ENCODE results near the gene CPNE4. TPM values are rescaled to one million over a fixed set of nuclear protein-coding genes. Genes with fewer than 3 reads are reported as not detected.

Gene CPNE4
- total RNA-seq, 1 experiment from 2014 or later, result not detected

- ChIA-PET POLR2A (ENCODE audit: unreplicated experiment) (no interaction called here), CTCF (no interaction called here)
- Histone ChIP-seq H3K4me2 (ENCODE audit: low read length) (no peak overlapping the region), H3K9ac (ENCODE audit: low read length) (no peak overlapping the region), H3K9me2 (replicated peaks; ENCODE audit: low read length) (no peaks in the 10 kb centered on the region), H3K9me3 (ENCODE audit: low read length) (no peaks in the 10 kb centered on the region), H2AFZ (ENCODE audit: low read length) (no peak overlapping the region), H4K20me1 (ENCODE audit: low read length) (no peaks in the 10 kb centered on the region), H3F3A (ENCODE audit: low read length, unreplicated experiment) (no peaks in the 10 kb centered on the region), H3K4me3 (ENCODE audit: low read length) (no peak overlapping the region), H3K27ac (ENCODE audit: low read length) (no peak overlapping the region), H3K36me3 (ENCODE audit: low read depth, low read length) (no peaks in the 10 kb centered on the region), H3K4me1 (ENCODE audit: insufficient read depth, low read length) (peaks cover 24% of the 10 kb centered on the region), H3K27me3 (ENCODE audit: low read length) (no peaks in the 10 kb centered on the region), H3K79me2 (ENCODE audit: low read length) (no peaks in the 10 kb centered on the region)
- BruUV-seq (replicated peaks), result no TSS peak
- intact Hi-C loops (cut with micrococcal nuclease), result no loop called here
- peak; percentile 25 for DNase-seq
- TF ChIP-seq EZH2 (IDR thresholded peaks at IDR 0.05; ENCODE audit: low read length, unreplicated experiment) (no peak), CTCF (conservative IDR thresholded peaks at IDR 0.05; ENCODE audit: low read depth, low read length) (no peak), EZH2phosphoT487 (IDR thresholded peaks at IDR 0.05; ENCODE audit: borderline replicate concordance, low read length) (no peak)
- ATAC-seq, result no peak
Measured at GRCh38 chr3:131711114-131711768, 323.6 kb downstream of the CPNE4 start.

GRCh38 chr3:131708241-131708640, 326.6 kb downstream of the CPNE4 start:
- ATAC-seq (0 out of 2 replicates have a peak, but pooled peaks have one; percentile 24), DNase-seq (peak; percentile 16)
- ChIA-PET CTCF (no interaction called here), POLR2A (ENCODE audit: unreplicated experiment) (no interaction called here)
- intact Hi-C loops (cut with micrococcal nuclease), result no loop called here
- H3K9me3 ChIP-seq (ENCODE audit: low read length), result no peaks in the 10 kb centered on the region
- H3K4me3 ChIP-seq (ENCODE audit: low read length), result no peak overlapping the region
- no peaks in the 10 kb centered on the region for H3K9me2 ChIP-seq (replicated peaks; ENCODE audit: low read length)
- TF ChIP-seq EZH2 (IDR thresholded peaks at IDR 0.05; ENCODE audit: low read length, unreplicated experiment), result no peak
- TF ChIP-seq CTCF (conservative IDR thresholded peaks at IDR 0.05; ENCODE audit: low read depth, low read length), result no peak
- no peak for TF ChIP-seq EZH2phosphoT487 (IDR thresholded peaks at IDR 0.05; ENCODE audit: borderline replicate concordance, low read length)
- H3K9ac ChIP-seq (ENCODE audit: low read length), result no peak overlapping the region
- no peak overlapping the region for H3K4me2 ChIP-seq (ENCODE audit: low read length)
- BruUV-seq (replicated peaks), result no TSS peak
- no peaks in the 10 kb centered on the region for H3K36me3 ChIP-seq (ENCODE audit: low read depth, low read length)
- no peak overlapping the region for H3K27ac ChIP-seq (ENCODE audit: low read length)
- H4K20me1 ChIP-seq (ENCODE audit: low read length), result no peaks in the 10 kb centered on the region
- peaks cover 25% of the 10 kb centered on the region for H3K4me1 ChIP-seq (ENCODE audit: insufficient read depth, low read length)
- H2AFZ ChIP-seq (ENCODE audit: low read length), result no peak overlapping the region
- no peaks in the 10 kb centered on the region for H3F3A ChIP-seq (ENCODE audit: low read length, unreplicated experiment)
- no peaks in the 10 kb centered on the region for H3K27me3 ChIP-seq (ENCODE audit: low read length)
- no peaks in the 10 kb centered on the region for H3K79me2 ChIP-seq (ENCODE audit: low read length)

GRCh38 chr3:131705558-131706051, 329.2 kb downstream of the CPNE4 start:
- H3K9me2 ChIP-seq (replicated peaks; ENCODE audit: low read length), result no peaks in the 10 kb centered on the region
- no TSS peak for BruUV-seq (replicated peaks)
- no peaks in the 10 kb centered on the region for H3K79me2 ChIP-seq (ENCODE audit: low read length)
- H3K4me2 ChIP-seq (ENCODE audit: low read length), result peak overlapping the region; percentile 30; the same call in 1 of the 2 replicates
- H3K27ac ChIP-seq (ENCODE audit: low read length), result no peak overlapping the region
- DNase-seq (peak; percentile 20), ATAC-seq (no peak)
- H3F3A ChIP-seq (ENCODE audit: low read length, unreplicated experiment), result no peaks in the 10 kb centered on the region
- no peaks in the 10 kb centered on the region for H3K9me3 ChIP-seq (ENCODE audit: low read length)
- intact Hi-C loops (cut with micrococcal nuclease), result no loop called here
- H3K27me3 ChIP-seq (ENCODE audit: low read length), result no peaks in the 10 kb centered on the region
- ChIA-PET POLR2A (ENCODE audit: unreplicated experiment) (no interaction called here), CTCF (no interaction called here)
- no peak overlapping the region for H2AFZ ChIP-seq (ENCODE audit: low read length)
- no peak for TF ChIP-seq CTCF (conservative IDR thresholded peaks at IDR 0.05; ENCODE audit: low read depth, low read length)
- no peak for TF ChIP-seq EZH2 (IDR thresholded peaks at IDR 0.05; ENCODE audit: low read length, unreplicated experiment)
- TF ChIP-seq EZH2phosphoT487 (IDR thresholded peaks at IDR 0.05; ENCODE audit: borderline replicate concordance, low read length), result no peak
- no peaks in the 10 kb centered on the region for H4K20me1 ChIP-seq (ENCODE audit: low read length)
- 0 out of 2 replicates have a peak, but pooled peaks cover 8% of the 10 kb centered on the region for H3K4me1 ChIP-seq (ENCODE audit: insufficient read depth, low read length)
- no peak overlapping the region for H3K4me3 ChIP-seq (ENCODE audit: low read length)
- no peak overlapping the region for H3K9ac ChIP-seq (ENCODE audit: low read length)
- no peaks in the 10 kb centered on the region for H3K36me3 ChIP-seq (ENCODE audit: low read depth, low read length)
